GM21381 (cell line): ENCODE data around the gene C1QTNF8.
"Not testable (repeated sequence)": the region's sequence is repeated elsewhere in the genome, so short reads cannot be mapped to it uniquely, and the experiment has no call there.

Experiments
- ATAC-seq: cut with Tn5 transposase; IDR thresholded peaks from one replicate; pipeline ENCODE4 v1.9.1; 2021; ENCODE audit warnings: mild to moderate bottlenecking, moderate library complexity; ENCODE audit not compliant: unreplicated experiment

C1QTNF8 gene

DNA sequence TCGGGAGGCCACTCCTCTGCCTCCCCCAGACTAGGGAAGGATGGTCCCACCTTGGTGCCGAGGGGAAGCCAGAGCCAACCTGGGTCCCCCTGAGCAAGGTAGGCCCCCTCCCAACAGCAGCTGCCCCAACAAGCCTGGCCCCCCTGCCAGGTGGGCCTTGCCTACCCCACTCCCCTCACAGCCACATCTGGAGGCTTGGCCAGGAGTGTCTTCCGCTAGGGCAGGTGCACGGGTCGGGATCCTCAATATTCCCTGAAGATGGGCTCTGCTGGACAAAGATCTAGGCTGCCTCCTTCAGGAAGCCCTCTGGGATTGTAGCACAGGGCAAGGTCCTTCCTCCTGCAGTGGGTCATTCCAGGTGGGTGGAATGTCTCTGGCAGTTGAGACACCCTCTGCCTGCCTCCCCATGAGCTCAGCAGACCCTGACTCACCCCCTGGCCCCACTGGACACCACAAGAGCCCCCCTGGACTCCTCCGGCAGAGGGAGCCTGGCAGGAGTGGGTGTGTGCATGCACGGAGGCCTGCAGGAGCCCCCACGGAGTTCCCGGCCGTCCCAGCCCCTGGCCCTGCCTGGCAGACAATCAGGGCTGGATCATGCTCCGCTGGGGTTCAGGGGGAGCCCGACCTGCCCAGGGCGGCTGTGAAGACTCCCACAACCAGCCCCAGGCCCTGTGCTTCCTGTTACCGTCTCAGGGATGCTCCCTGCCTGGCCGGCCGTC lies 435 bp downstream of the C1QTNF8 start:
- no peak for ATAC-seq

DNA sequence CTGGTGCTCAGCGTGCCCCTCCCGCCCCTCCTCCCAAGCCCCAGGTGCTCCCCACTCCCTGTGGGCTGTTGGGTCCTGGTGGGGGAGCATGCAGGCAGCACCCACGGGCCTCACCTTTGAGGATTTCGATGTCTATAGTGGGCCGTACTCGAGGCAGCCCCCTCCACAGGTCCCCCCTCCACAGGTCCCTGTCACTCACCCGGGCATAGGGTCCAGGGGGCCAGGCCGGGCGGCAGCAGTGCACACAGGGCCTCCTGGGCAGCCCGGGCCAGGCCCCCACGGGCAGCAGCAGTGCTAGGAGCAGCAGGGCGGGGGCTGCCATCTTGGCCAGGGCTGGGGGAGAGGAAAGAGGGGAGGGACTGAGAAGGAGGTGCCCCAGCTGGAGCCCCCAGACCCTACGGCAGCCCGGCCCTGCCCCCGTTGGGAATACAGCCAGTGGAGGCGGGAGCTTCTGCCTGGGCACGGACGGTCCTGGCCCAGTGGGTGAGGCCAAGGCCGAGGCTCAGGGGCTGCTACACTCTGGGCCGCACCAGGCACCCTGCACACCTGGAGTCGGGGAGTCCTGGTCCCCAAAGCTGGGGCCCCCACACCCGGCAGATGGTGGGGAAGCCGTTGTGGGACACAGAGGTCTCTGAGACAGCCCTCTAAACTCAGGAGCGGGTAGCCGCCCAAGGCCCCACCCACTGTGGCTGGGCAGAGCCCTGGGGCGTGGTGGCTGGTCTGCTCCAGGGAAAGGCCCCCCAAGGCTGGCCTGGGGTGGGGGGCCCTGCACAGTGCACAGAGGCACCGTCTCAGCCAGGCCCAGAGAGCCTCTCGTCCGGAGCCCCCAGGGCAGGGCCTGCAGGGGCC lies 1.2 kb downstream of the C1QTNF8 start:
- no peak for ATAC-seq

DNA sequence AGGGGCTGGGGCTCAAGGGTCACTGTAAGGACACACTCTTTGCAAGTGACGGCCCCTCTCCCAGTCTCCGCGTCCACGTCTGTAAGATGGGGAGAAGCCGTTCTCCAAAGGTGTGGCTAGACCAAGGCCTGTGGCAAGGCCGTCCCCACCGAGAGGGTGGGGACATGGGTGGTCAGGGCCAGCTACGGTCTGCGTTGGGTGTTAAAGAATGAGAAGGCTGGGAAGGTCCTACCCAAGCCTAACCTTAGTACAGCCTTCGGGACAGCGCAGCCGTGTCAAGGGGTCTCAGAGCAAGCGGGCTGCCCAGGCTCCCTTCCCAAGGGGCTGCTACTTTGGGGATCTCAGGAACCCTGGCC lies 1.9 kb downstream of the C1QTNF8 start:
- no peak for ATAC-seq

DNA sequence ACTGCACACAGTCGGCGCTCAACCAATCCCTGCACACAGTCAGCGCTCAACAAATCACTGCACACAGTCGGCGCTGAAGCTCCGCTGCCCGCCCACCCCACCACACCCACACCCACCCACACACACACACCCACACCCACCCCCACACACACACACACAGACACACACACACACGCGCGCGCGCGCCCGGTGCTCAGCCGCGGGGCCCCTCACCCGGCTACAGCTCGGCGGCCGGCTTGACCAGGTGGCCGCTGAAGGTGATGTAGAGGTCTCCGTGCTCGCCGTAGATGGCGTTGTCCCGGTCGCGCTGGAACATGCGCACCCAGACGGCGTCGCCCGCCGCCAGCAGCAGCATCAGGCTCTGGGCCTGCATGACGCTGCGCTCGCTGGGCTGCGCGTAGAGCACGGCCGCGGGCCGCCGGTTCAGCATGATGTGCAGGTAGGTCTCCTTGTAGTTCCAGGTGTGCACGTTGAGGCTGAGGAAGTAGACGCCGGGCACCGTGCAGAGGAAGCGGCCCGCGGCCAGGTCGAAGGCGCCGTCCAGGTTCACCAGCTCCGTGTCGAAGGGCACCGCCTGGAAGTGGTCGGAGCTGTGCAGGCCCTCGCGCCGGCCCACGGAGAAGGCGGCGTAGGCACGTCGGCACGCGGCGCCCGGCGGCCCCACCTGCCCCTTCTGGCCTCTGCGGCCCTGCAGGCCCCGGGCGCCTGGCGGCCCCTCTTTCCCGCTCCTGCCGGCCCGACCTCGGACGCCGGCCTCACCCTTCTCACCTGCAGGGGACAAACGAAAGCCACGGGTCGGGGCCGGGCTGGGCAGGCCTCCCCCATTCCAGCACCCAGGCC lies 2.5 kb downstream of the C1QTNF8 start:
- no peak for ATAC-seq

DNA sequence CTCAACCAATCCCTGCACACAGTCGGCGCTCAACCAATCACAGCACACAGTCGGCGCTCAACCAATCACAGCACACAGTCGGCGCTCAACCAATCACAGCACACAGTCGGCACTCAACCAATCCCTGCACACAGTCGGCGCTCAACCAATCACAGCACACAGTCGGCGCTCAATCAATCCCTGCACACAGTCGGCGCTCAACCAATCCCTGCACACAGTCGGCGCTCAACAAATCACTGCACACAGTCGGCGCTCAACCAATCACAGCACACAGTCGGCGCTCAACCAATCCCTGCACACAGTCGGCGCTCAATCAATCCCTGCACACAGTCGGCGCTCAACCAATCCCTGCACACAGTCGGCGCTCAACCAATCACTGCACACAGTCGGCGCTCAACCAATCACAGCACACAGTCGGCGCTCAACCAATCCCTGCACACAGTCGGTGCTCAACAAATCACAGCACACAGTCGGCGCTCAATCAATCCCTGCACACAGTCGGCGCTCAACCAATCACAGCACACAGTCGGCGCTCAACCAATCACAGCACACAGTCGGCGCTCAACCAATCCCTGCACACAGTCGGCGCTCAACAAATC lies 3.3 kb downstream of the C1QTNF8 start:
- not testable (repeated sequence) for ATAC-seq

DNA sequence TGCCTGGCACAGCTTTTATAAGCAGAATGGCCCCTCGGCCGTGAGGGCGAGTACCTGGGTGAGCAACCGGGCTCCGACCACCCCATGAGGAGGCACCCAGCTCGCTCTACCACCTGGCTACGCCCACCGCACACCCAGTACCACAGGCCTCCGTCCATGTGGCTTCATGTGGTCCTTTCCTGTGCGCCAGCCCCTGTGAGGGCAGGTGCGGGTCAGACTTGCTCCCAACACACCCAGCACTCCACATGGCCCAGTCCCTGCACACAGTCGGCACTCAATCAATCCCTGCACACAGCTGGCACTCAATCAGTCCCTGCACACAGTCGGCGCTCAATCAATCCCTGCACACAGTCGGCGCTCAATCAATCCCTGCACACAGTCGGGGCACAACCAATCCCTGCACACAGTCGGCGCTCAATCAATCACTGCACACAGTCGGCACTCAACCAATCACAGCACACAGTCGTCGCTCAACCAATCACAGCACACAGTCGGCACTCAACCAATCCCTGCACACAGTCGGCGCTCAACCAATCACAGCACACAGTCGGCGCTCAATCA lies 4.0 kb downstream of the C1QTNF8 start:
- no peak for ATAC-seq

DNA sequence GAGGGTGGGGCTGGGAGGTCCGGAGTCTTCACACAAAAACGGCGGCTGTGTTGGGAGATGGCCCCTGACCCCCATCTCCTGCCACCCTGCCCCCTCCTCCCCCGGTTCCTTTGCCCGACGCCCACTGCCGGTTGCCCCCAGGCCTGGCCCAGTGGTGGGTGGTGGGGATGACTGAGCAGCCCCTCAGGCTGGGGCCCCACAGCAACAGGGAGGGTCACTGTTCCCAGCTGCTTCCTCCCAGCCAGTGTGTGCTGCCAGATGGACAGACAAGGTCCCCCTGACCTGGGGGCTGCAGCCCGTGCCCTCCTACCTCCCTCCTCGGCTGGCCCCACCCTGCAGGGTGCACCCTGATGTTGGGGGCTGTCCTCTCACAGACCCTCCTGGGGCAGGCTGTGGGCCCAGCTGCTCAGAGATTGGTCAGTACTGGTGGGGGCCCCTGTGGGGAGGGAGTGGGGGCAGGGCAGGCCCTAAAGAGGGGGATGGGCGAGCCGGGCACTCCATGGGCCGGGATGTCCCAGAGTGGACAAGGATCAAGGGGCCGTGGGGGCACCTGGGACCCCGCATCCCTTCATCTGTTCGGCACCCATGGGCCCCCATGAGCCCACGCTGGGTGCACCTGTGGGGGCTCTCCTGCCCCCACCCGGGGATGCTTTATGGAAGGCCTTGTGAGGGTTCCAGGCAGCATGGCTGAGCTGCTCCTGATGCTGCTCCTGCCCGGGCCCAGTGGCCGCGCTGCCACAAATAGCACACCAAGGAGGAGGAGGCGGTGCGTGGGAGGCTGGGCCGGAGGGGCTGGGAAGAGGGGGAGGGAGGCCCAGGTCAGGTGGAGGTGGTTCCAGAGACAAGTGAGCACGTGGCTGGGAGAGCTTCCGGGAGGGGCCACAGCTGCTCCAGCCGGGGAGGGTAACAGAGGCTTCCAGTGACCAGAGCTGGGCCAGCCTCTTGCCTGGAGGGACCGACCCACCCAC lies 5.1 kb downstream of the C1QTNF8 start:
- ATAC-seq: no peak

DNA sequence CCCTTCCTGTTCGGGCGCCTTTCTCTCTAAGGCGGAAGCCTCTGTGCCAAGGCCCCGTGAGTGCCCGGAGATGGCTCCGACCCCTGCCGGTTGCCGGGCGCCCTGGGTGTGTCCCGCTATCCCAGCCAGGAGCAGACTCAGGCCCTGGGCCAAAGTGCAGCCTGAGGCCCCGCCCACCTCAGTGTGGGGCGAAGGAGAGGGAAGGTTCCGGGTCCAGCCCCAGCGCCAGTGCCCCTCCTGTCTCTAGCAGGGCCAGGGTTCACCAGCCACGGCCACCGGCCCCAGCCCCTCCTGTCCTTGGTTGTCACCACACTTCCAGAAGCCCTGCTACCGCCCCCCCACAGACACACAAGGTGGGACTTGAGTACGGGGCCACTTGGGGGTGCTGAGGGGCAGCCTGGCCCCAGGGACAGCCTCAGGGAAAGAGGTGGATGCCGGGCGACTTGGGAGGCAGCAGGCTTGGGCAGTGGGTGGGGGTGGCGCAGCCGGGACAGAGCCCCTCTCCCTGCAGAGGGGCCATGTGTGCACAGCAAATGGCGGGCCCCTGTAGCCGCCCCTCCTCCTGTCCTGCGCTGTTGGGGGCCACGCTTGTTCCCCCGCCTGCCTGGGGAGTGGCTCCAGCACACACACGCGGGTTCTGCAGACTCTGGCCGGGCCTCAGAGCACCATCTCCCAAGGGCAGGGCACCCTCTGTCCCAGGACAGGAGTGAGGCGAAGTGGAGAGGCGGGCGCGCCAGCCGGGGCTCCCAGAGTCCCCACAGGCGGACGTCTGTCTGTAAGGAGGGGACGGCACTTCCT lies 6.0 kb downstream of the C1QTNF8 start:
- ATAC-seq: no peak

DNA sequence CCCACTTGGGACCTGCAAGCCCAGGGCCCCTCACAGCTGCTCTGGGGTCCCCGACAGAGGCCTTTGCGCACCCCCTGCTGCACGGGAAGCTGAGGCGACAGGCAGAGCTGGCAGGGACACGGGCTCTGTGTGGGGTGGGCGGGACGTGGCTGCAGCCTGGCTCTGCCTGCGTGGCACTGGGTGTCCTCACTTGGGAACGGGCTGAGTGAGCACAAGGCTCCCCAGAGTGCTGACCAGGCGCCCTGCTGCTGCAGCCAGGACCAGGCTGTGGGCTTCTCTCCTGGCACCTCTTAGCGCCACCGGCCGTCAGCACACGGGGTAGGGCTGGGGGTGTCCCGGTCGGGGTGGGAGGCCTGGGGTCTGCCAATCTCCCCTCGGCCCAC lies 6.6 kb downstream of the C1QTNF8 start:
- ATAC-seq: no peak

DNA sequence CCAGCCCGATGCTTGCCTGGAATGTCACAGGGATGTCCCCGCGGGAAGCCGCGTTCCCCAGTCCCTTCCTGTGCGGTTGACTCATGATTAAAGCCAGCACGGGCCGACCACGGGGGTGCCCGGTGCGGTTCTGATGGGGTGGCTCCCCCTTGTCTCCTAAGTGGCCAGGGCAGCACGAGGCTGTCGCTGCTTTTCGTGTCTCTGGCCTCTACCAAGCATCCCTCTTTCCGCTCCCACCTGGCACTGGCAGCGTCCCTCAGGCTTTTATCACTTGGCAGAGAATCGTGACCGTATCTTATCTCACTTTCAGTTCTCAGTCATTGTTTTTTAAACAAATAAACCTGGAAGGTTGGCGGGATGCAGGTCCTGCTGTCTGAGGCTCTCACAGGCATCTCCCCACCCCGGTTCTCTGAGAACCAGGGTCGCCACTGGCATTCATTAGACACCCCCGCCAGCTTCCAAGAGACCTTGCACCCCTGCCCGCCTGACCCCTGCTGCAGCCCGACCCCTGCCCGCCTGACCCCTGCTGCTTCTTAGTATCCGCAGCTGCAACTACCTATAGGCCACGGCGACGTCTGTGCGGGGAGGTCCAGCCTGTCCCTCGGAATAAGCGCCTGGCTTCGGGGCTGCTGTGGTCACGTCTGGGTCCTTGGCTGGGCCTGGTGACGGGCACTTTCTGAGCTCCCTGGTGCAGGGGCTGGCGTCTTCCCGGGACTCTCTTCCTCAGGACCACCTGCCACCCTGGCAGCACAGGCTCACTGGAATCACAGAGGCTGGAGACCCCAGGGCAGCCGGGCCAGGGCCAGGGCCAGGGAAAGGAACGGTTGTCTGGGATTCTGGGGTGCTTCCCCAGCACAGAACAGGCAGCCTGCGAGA lies 7.5 kb downstream of the C1QTNF8 start:
- no peak for ATAC-seq

DNA sequence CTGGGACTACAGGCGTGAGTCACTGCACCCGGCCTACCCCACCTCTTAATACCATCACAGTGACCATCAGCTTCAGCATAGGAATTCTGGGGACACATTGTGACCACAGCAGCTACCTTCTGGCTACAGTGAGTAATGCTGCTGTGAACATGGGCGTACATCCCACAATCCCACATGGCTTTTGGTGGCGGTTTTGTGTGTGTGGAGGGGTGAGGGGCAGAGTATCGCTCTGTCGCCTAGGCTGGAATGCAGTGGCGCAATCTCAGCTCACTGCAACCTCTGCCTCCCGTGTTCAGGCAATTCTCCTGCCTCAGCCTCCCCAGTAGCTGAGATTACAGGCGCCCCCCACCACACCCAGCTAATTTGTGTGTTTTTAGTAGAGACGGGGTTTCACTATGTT lies 9.6 kb downstream of the C1QTNF8 start:
- ATAC-seq: not testable (repeated sequence)

DNA sequence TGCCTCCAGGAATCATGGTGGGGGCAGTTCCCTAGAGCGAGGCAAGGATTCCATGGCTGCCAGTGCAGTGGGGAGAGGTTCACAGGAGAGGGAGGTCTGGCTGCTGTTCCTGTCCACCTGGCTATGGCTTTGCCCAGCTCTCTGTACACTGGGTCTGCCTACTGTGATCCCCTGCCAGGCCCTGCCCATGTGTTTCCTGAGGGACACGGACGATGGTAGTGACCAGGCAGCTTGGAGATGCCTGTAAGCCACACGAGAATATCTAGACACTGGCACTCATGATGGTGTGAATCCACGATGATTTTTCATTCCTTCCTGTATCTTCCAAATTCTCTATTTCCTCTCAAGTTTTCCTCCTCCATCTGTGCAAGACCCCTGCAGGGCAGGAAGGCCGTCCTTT lies 11.1 kb downstream of the C1QTNF8 start:
- no peak for ATAC-seq

DNA sequence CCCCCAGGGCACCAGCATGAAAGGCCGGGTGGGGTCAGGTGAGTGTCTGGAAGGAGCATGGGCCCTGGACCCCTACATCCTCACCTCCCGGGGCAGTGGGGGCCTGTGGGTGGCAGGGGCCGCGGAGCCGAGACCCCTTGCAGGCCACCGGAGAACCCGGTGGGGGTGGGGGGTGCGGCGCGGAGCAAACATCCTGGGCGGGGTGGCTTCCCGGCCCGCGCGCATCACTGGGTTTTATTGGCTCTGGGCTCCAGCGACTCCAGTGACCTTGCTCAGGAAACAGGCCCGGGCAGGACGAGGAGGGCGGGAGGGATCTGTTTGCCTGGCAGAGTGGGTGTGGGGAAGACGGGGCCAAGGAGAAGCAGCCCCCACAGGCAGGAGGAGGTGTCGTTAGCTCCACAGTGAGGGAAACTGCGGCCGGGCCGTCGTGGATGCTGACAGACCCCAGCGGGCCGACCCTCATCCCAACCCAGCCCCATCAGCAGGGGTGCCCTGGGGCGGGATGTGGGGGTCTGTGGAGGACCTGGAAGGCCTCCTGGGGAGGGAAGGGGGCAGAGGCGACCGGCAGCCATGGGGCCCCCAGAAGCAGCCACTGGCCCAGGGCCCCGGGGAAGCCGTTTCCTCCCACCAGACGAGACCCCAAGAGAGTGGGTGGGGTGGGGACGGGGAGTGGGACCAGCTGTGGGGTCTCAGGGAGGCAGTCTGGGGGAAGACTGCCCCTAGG lies 12.9 kb downstream of the C1QTNF8 start:
- ATAC-seq: no peak

DNA sequence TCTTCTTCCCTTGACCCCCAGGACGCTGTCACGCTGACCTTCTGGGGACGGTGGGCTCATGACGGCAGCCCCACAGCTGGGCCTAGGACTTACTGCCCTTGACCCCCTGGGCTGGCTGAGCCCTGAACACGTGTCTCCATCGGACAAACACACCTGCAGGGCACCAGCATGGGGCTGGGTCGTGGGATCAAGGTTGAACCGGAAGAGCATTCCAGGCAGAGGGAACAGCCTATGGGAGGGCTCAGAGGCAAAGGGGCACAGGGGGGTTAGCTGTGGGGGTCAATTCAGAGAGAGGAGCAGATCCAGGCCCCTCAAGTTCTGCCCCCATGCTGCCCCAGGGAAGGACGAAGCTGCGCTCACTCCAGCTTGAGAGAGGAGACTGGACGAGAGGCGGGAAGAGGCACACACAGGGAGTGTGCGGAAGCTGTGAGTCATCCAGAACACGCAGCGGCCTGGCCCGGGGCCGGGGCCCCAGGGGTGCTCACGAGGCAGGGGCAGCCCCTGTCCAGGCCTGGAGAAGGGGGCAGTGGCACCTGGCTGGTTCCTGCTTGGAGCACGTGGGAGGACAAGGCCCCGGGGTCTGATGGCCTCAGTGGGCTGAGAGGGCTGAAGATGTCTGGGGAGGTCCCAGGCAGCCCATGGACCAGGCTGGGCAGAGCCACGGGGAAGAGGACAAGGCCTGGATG lies 13.6 kb downstream of the C1QTNF8 start:
- ATAC-seq: no peak

DNA sequence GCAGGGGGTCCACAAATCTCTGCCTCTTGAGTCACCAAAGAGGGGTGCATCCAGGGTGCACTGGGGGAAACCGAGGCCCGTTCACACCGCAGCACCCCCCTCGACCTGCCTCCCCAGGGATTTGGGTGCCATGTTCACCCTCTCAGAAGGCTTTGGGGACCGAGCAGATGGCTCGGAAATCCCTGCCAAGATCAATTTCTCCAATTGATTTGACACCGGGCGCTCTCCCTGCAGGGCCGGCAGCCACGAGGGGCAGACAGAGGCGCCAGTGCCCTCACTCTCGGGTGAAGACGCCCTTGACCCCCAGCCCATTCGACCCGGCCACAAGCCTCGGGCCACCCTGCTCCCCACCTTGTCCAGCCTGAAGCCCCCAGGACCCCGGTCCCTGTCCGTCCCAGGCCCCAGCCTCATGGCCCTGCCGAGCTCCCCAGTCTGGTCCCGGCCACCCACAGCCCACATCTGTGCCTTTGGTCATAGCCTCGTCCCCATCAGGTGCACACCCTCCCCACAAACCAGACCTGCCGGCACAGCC lies 14.2 kb downstream of the C1QTNF8 start:
- ATAC-seq: no peak
